ENCODE measurements around the gene MBD3L1. TPM values are rescaled to one million over a fixed set of nuclear protein-coding genes. Genes with fewer than 3 reads are reported as not detected.
A peak's percentile ranks its signal among the peaks of the same experiment; 100 is the strongest.

Gene MBD3L1
- polyA plus RNA-seq (2013, experiment 1 of 2), result not detected
- polyA plus RNA-seq (2013, experiment 2 of 2), result not detected

GRCh38 chr19:8832132-8833021, at the start of gene MBD3L1, which contains the start of gene ZNF558:
MBD3L1 (plus strand) TSS chr19:8832377; CDS start chr19:8842679, 10,302 bp downstream.
ZNF558 (minus strand) TSS chr19:8832304; CDS start chr19:8822659, 9,645 bp downstream.
- no CpG with 5 or more reads among the region's 78 CpGs for WGBS, 2 donors (ENCODE audit: extremely low coverage in 2 of 2, insufficient read length in 2 of 2, insufficient replicate concordance in 1 of 2)
- Histone ChIP-seq H3K23ac (ENCODE audit: low read depth, low read length, poor library complexity) (peak within 1 kb of the TSS; percentile 80), H2BK120ac (ENCODE audit: low read depth, low read length) (no peak within 1 kb of the TSS), H2AFZ (ENCODE audit: low read length) (peak within 1 kb of the TSS; percentile 99), H3K9me3 (replicated peaks in 1 of 2; ENCODE audit: control insufficient read depth in 2 of 2, insufficient read depth in 1 of 2, low read depth in 1 of 2, low read length in 2 of 2) (peaks cover 3 to 4% of the 10 kb centered on the region in 2 donors), H2BK15ac (ENCODE audit: low read length) (peak within 1 kb of the TSS; percentile 37), H3K27ac (replicated peaks; ENCODE audit: low read length) (peak within 1 kb of the TSS; percentile 81), H2AK5ac (ENCODE audit: low read depth, low read length) (peak within 1 kb of the TSS; percentile 93), H2BK5ac (ENCODE audit: low read length) (peak within 1 kb of the TSS; percentile 94), H3K4me2 (ENCODE audit: insufficient read depth, low read length, poor library complexity, severe bottlenecking) (peak within 1 kb of the TSS; percentile 95), H3K4me3 (ENCODE audit: low read length in 2 of 2) (peak within 1 kb of the TSS; percentile 74 to 94), H3K36me3 (replicated peaks in 1 of 2; ENCODE audit: control insufficient read depth in 2 of 2, insufficient read depth in 2 of 2, low read length in 2 of 2) (peaks cover 5 to 23% of the 10 kb centered on the region in 2 donors), H4K8ac (ENCODE audit: low read depth, low read length) (no peak within 1 kb of the TSS), H4K91ac (ENCODE audit: low read depth, low read length, poor library complexity) (no peak within 1 kb of the TSS), H3K27me3 (ENCODE audit: control insufficient read depth in 3 of 3, insufficient read depth in 3 of 3, low read depth in 1 of 3, low read length in 3 of 3) (no peaks in the 10 kb centered on the region), H3K9ac (ENCODE audit: low read depth, low read length, poor library complexity) (peak within 1 kb of the TSS; percentile 95), H3K4me1 (ENCODE audit: control insufficient read depth in 2 of 2, insufficient read depth in 1 of 2, low read depth in 1 of 2, low read length in 2 of 2) (peaks cover 0 to 2% of the 10 kb centered on the region in 2 donors), H3K4ac (ENCODE audit: low read length) (peak within 1 kb of the TSS; percentile 23), H2BK12ac (ENCODE audit: low read length) (no peak within 1 kb of the TSS), H3K79me1 (ENCODE audit: low read depth, low read length) (peaks cover 5% of the 10 kb centered on the region), H3K14ac (ENCODE audit: low read length) (peak within 1 kb of the TSS; percentile 63), H3K18ac (ENCODE audit: low read length) (peak within 1 kb of the TSS; percentile 99)
- peak; percentile 97 for DNase-seq (ENCODE audit: low spot score)

GRCh38 chr19:8794823-8795222, 37.4 kb upstream of the MBD3L1 start:
- Histone ChIP-seq H3K4ac (ENCODE audit: low read length) (no peak overlapping the region), H3K27ac (replicated peaks; ENCODE audit: low read length) (no peak overlapping the region), H3K14ac (ENCODE audit: low read length) (no peak overlapping the region), H3K9ac (ENCODE audit: low read depth, low read length, poor library complexity) (no peak overlapping the region), H4K8ac (ENCODE audit: low read depth, low read length) (no peak overlapping the region), H3K4me2 (ENCODE audit: insufficient read depth, low read length, poor library complexity, severe bottlenecking) (no peak overlapping the region), H4K91ac (ENCODE audit: low read depth, low read length, poor library complexity) (no peak overlapping the region), H2BK5ac (ENCODE audit: low read length) (no peak overlapping the region), H3K4me3 (ENCODE audit: low read length in 2 of 2) (no peak overlapping the region), H3K27me3 (ENCODE audit: control insufficient read depth in 3 of 3, insufficient read depth in 3 of 3, low read depth in 1 of 3, low read length in 3 of 3) (no peaks in the 10 kb centered on the region), H3K4me1 (ENCODE audit: control insufficient read depth in 2 of 2, insufficient read depth in 1 of 2, low read depth in 1 of 2, low read length in 2 of 2) (no peaks in the 10 kb centered on the region), H3K23ac (ENCODE audit: low read depth, low read length, poor library complexity) (no peak overlapping the region), H2BK15ac (ENCODE audit: low read length) (no peak overlapping the region), H3K79me1 (ENCODE audit: low read depth, low read length) (no peaks in the 10 kb centered on the region), H2BK12ac (ENCODE audit: low read length) (no peak overlapping the region), H2BK120ac (ENCODE audit: low read depth, low read length) (no peak overlapping the region), H3K36me3 (replicated peaks in 1 of 2; ENCODE audit: control insufficient read depth in 2 of 2, insufficient read depth in 2 of 2, low read length in 2 of 2) (no peaks in the 10 kb centered on the region), H3K9me3 (replicated peaks in 1 of 2; ENCODE audit: control insufficient read depth in 2 of 2, insufficient read depth in 1 of 2, low read depth in 1 of 2, low read length in 2 of 2) (peaks cover 0 to 6% of the 10 kb centered on the region in 2 donors), H3K18ac (ENCODE audit: low read length) (no peak overlapping the region), H2AFZ (ENCODE audit: low read length) (no peak overlapping the region), H2AK5ac (ENCODE audit: low read depth, low read length) (no peak overlapping the region)
- WGBS, 2 donors (ENCODE audit: extremely low coverage in 2 of 2, insufficient read length in 2 of 2, insufficient replicate concordance in 1 of 2), result no CpG with 5 or more reads among the region's 1 CpG
- no peak for DNase-seq (ENCODE audit: low spot score)

DNA sequence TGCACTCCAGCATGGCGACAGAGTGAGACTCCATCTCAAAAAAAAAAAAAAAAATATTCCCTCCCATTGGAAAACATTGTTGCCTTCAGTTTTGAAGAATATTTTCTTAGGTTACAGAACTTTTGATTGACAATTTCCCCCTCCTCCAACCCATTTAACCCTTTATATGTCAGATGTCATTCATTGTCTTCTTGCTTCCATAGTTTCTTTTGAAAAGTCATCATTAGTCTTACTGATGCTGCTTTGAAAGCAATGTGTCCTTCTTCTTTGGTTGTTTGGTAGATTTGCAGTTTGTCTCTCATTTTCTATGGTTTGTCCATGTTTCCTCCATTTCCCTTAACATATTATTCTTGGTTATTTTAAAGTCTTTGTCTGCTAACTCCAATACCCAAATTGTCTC, 25.5 kb upstream of the MBD3L1 start:
- Histone ChIP-seq H2BK5ac (ENCODE audit: low read length) (no peak overlapping the region), H3K4me2 (ENCODE audit: insufficient read depth, low read length, poor library complexity, severe bottlenecking) (no peak overlapping the region), H3K4ac (ENCODE audit: low read length) (no peak overlapping the region), H2AFZ (ENCODE audit: low read length) (no peak overlapping the region), H3K27me3 (ENCODE audit: control insufficient read depth in 3 of 3, insufficient read depth in 3 of 3, low read depth in 1 of 3, low read length in 3 of 3) (no peaks in the 10 kb centered on the region), H3K9ac (ENCODE audit: low read depth, low read length, poor library complexity) (no peak overlapping the region), H3K9me3 (replicated peaks in 1 of 2; ENCODE audit: control insufficient read depth in 2 of 2, insufficient read depth in 1 of 2, low read depth in 1 of 2, low read length in 2 of 2) (peaks cover 40 to 63% of the 10 kb centered on the region in 2 donors), H3K4me1 (ENCODE audit: control insufficient read depth in 2 of 2, insufficient read depth in 1 of 2, low read depth in 1 of 2, low read length in 2 of 2) (no peaks in the 10 kb centered on the region), H3K4me3 (ENCODE audit: low read length in 2 of 2) (no peak overlapping the region), H2BK12ac (ENCODE audit: low read length) (no peak overlapping the region), H4K8ac (ENCODE audit: low read depth, low read length) (no peak overlapping the region), H3K18ac (ENCODE audit: low read length) (no peak overlapping the region), H3K23ac (ENCODE audit: low read depth, low read length, poor library complexity) (no peak overlapping the region), H3K27ac (replicated peaks; ENCODE audit: low read length) (no peak overlapping the region), H3K14ac (ENCODE audit: low read length) (no peak overlapping the region), H3K36me3 (replicated peaks in 1 of 2; ENCODE audit: control insufficient read depth in 2 of 2, insufficient read depth in 2 of 2, low read length in 2 of 2) (peaks cover 31 to 67% of the 10 kb centered on the region in 2 donors), H4K91ac (ENCODE audit: low read depth, low read length, poor library complexity) (no peak overlapping the region), H3K79me1 (ENCODE audit: low read depth, low read length) (no peaks in the 10 kb centered on the region), H2AK5ac (ENCODE audit: low read depth, low read length) (no peak overlapping the region), H2BK120ac (ENCODE audit: low read depth, low read length) (no peak overlapping the region), H2BK15ac (ENCODE audit: low read length) (no peak overlapping the region)
- WGBS, 2 donors (ENCODE audit: extremely low coverage in 2 of 2, insufficient read length in 2 of 2, insufficient replicate concordance in 1 of 2), result no CpG with 5 or more reads among the region's 1 CpG
- DNase-seq (ENCODE audit: low spot score), result no peak
